Esophagus muscularis mucosa (tissue), 4 donors: Measurements from ENCODE around the gene TAF11. TPM values are rescaled to one million over a fixed set of nuclear protein-coding genes. Genes with fewer than 3 reads are reported as not detected.

ENCODE experiments used
- DNase-seq: peaks from one replicate; pipeline ENCODE4 v3.0.0-alpha.2; 2017; ENCODE audit errors: extremely low spot score
- H3K27ac ChIP-seq, 4 donors: fragments of 200-600 bp; sonication (generic); replicated peaks in 1 of 4; 1 replicate in 3 of 4; 2 replicates in 1 of 4; pipeline ENCODE4 v1.5.1; 2016 to 2019; ENCODE audit warnings: mild to moderate bottlenecking in 1 of 4
- H3K27me3 ChIP-seq, 4 donors: fragments of 200-600 bp; sonication (generic); one replicate each; pipeline versions ENCODE4 v1.5.1 to v1.6.0; 2016 to 2019
- H3K36me3 ChIP-seq, 4 donors: fragments of 200-600 bp; sonication (generic); one replicate each; pipeline ENCODE4 v1.5.1; 2016 to 2019
- H3K4me1 ChIP-seq, 4 donors: fragments of 200-600 bp; sonication (generic); one replicate each; pipeline ENCODE4 v1.5.1; 2016 to 2019
- H3K4me3 ChIP-seq, 4 donors: fragments of 200-600 bp; sonication (generic); 1 replicate in 2 of 4; 2 replicates in 2 of 4; pipeline ENCODE4 v1.5.1; 2016 to 2019; ENCODE audit warnings: mild to moderate bottlenecking in 4 of 4, moderate library complexity in 1 of 4
- H3K9me3 ChIP-seq, 4 donors: fragments of 200-600 bp; sonication (generic); 1 replicate in 3 of 4; 2 replicates in 1 of 4; pipeline ENCODE4 v1.5.1; 2016 to 2019
- EP300 ChIP-seq: sonication (generic); formaldehyde crosslinking; IDR thresholded peaks from one replicate; pipeline ENCODE4 v1.6.1; 2017; ENCODE audit warnings: antibody characterized with exemption
- POLR2A ChIP-seq: fragments of 450-650 bp; IDR thresholded peaks from one replicate; pipeline ENCODE4 v1.6.1; 2017; ENCODE audit warnings: antibody characterized with exemption, moderate library complexity, mild to moderate bottlenecking, low read depth
- POLR2AphosphoS5 ChIP-seq, 2 donors: sonication (generic); formaldehyde crosslinking; IDR thresholded peaks; one replicate each; pipeline ENCODE4 v1.6.1; 2017; ENCODE audit warnings: antibody characterized with exemption in 2 of 2
- WGBS: methylation state at CpG from one replicate; pipeline ENCODE4 v1.1.5; 2018; 5-methylcytosine and 5-hydroxymethylcytosine counted together
- intact Hi-C: fragments of 100-400 bp; cut with DNase I; formaldehyde crosslinking; loops from one replicate; pipeline ENCODE4 v1.15.1; 2023
- total RNA-seq, 4 donors: library from RNA; depleted of rRNA; stranded (reverse); fragments of >200 nt; gene quantifications; one replicate each; pipeline versions ENCODE4 v1.1.0 to v1.2.1, GENCODE V29; 2016
- TF ChIP-seq, protein P1 (sequence below), 3 experiments: fragments of 200-600 bp in 2 of 3; fragments of 450-650 bp in 1 of 3; sonication (generic) in 2 of 3; IDR thresholded peaks; one replicate each; pipeline ENCODE4 v1.5.1; 2017 to 2019; ENCODE audit warnings: antibody characterized with exemption in 3 of 3, mild to moderate bottlenecking in 2 of 3, moderate library complexity in 1 of 3

The TAF11 gene
- total RNA-seq, 4 donors from 2014 or later = 18.2 to 26.2 (median 25.4) TPM

DNA sequence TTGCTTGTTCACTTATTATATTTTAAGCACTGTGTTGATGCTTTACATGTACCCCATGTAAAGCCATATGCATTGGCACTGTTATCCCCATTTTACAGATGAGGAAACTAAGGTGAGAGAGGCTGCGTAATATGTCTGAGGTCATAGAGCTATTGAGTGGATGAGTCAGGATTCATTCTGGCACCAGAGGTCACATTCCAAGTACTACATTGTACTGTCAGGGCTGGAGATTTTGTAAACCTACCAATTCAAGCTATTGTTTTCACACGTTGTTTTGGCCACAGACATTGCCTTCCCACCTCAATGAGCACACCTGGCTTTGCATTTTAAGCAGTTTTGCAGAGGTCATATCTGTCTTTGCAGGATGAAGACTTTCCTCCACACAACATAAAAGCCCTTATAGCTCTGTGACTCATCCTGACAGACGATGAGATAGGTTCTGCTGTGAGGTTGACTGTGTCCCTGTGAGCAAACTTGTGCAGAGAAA lies 34.4 kb upstream of the TAF11 start:
- Histone ChIP-seq H3K36me3 (no peaks in the 10 kb centered on the region), H3K27ac (no peak overlapping the region), H3K9me3 (no peaks in the 10 kb centered on the region), H3K4me1 (peaks cover 4 to 22% (median 17%) of the 10 kb centered on the region in 4 donors), H3K27me3 (no peaks in the 10 kb centered on the region), H3K4me3 (no peak overlapping the region)
- no peak for DNase-seq
- 63% methylated on average over 3 of the region's 3 CpGs for WGBS
- intact Hi-C loops = no loop called here
- TF ChIP-seq EP300 (no peak), POLR2AphosphoS5 (IDR thresholded peaks at IDR 0.05) (no peak), POLR2A (no peak)
- TF ChIP-seq, protein P1, sequence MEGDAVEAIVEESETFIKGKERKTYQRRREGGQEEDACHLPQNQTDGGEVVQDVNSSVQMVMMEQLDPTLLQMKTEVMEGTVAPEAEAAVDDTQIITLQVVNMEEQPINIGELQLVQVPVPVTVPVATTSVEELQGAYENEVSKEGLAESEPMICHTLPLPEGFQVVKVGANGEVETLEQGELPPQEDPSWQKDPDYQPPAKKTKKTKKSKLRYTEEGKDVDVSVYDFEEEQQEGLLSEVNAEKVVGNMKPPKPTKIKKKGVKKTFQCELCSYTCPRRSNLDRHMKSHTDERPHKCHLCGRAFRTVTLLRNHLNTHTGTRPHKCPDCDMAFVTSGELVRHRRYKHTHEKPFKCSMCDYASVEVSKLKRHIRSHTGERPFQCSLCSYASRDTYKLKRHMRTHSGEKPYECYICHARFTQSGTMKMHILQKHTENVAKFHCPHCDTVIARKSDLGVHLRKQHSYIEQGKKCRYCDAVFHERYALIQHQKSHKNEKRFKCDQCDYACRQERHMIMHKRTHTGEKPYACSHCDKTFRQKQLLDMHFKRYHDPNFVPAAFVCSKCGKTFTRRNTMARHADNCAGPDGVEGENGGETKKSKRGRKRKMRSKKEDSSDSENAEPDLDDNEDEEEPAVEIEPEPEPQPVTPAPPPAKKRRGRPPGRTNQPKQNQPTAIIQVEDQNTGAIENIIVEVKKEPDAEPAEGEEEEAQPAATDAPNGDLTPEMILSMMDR (IDR thresholded peaks at IDR 0.05) = no peak

DNA sequence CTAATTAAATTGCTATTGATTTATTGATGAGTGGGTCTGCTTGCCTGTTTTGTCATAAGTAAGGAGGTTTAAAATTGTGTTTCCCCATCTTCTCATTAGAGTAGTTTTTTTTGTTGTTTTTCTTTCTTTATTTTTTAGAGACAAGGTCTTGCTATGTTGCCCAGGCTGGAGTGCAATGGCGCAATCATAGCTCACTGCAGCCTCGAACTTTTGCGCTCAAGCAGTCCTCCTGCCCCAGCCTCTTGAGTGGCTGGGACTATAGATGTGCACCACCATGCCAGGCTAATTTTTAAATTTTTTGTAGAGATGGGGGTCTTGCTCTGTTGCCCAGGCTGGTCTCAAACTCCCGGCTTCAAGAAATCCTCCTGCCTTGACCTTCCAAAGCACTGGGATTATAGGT lies 32.3 kb upstream of the TAF11 start:
- no peak for DNase-seq
- H3K27me3 ChIP-seq = no peaks in the 10 kb centered on the region
- no peak overlapping the region for H3K4me3 ChIP-seq
- H3K27ac ChIP-seq = no peak overlapping the region
- WGBS = 81% methylated on average over 4 of the region's 4 CpGs
- no peak for TF ChIP-seq POLR2AphosphoS5 (IDR thresholded peaks at IDR 0.05)
- TF ChIP-seq, protein P1 (IDR thresholded peaks at IDR 0.05) = no peak
- no peak for TF ChIP-seq EP300
- TF ChIP-seq POLR2A = no peak
- intact Hi-C loops = no loop called here
- no peaks in the 10 kb centered on the region for H3K9me3 ChIP-seq
- H3K36me3 ChIP-seq = no peaks in the 10 kb centered on the region
- H3K4me1 ChIP-seq = peaks cover 10 to 34% (median 29%) of the 10 kb centered on the region in 4 donors

DNA sequence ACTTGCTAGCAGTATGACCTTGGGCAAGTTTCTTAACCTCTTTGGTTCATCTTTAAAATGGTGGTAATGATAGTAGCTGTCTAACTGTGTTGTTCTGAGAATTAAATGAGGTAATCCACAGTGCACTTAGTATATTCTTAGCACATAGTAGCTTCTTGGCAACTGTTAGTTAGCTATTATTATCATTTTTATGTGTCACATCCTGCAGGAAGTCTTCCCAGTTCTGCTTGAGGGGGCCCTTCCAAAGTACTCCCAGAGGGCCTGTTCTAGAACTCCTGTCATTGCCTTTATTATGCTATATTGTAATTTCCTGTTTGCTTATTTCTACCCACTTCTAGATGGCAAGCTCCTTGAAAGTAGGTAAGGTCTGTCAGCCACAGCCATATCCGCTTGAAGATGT lies 31.8 kb upstream of the TAF11 start:
- WGBS = 95% methylated on average over 1 of the region's 1 CpG
- TF ChIP-seq EP300 (no peak), POLR2AphosphoS5 (IDR thresholded peaks at IDR 0.05) (no peak)
- Histone ChIP-seq H3K36me3 (no peaks in the 10 kb centered on the region), H3K4me3 (no peak overlapping the region), H3K27ac (no peak overlapping the region), H3K27me3 (no peaks in the 10 kb centered on the region), H3K4me1 (peaks cover 10 to 34% (median 29%) of the 10 kb centered on the region in 4 donors), H3K9me3 (no peaks in the 10 kb centered on the region)
- DNase-seq = no peak
- intact Hi-C loops = no loop called here

DNA sequence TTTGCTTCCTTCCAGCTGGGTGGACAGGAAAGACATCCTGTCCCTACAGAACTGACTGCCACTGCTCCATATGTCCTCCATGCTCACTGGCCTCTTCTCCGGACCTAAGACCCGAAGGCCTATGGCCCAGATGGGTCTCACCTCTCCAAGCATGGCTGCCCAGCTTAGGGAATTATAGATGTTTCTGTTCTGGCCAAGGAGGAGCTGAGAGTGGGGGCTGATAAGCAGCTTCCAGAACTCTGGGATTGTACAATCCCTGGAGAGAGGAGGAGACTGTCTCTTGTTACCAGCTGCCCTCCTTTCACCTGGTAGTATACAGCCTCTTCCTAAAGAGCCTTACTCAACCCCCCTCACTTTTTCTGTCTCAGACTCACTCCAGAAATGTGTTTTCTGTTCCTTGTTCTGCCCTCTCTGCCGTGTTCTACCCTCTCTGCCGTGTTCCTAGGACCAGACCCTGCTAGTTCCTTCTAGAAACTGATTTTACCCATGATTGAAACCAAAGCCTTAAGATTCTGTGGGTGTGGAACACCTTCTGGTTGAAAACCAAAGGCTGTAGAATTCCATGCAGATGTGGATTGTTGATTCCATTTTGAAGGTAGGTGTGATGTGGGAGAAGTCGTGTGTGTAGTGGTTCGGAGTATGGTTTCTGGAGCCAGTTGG lies 29.9 kb upstream of the TAF11 start:
- WGBS = 88% methylated on average over 6 of the region's 6 CpGs
- no peak for DNase-seq
- Histone ChIP-seq H3K27me3 (no peaks in the 10 kb centered on the region), H3K4me1 (peaks cover 10 to 34% (median 29%) of the 10 kb centered on the region in 4 donors), H3K36me3 (no peaks in the 10 kb centered on the region), H3K27ac (peak overlapping the region in 2 of 4 donors; percentile 1 to 65), H3K9me3 (no peaks in the 10 kb centered on the region), H3K4me3 (no peak overlapping the region)
- TF ChIP-seq POLR2A (no peak), EP300 (no peak), POLR2AphosphoS5 (IDR thresholded peaks at IDR 0.05) (no peak)
- TF ChIP-seq, protein P1 (IDR thresholded peaks at IDR 0.05) = no peak
- intact Hi-C loops = no loop called here

DNA sequence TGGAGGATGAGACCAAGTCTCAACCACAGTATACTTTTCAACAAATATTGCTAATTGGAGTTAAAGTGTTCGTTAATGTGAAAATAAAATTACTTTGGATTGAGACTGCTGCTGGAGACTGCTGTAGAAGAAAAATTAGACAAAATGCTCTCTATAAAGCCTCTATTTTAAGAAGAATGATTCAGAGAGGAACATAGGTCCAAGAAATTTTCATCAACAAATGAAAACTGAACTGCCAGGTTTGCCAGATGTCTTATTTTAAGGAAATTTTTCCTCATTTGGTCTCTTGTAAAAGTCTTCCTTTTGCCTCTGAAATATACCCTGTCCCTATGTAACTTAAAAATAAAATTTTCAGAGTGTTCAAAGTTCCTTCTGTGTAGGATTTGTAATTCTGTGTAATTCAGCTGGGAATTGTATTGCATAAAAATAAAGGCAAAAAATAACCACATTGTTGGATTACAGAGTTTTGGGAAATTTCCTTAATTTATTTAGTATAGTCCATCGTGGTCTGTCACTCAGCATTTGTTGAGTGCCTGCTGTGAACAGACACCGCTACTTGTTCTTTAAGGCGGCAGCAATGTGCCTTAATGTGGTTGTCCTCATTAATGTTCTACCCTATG lies 28.6 kb upstream of the TAF11 start:
- no peak overlapping the region for H3K4me3 ChIP-seq
- 74% methylated on average over 4 of the region's 4 CpGs for WGBS
- no peaks in the 10 kb centered on the region for H3K36me3 ChIP-seq
- no peaks in the 10 kb centered on the region for H3K27me3 ChIP-seq
- H3K4me1 ChIP-seq = peaks cover 13 to 34% (median 29%) of the 10 kb centered on the region in 4 donors
- no peak for DNase-seq
- TF ChIP-seq, protein P1 (IDR thresholded peaks at IDR 0.05) = no peak
- no peak for TF ChIP-seq EP300
- TF ChIP-seq POLR2A = no peak
- TF ChIP-seq POLR2AphosphoS5 (IDR thresholded peaks at IDR 0.05) = no peak
- H3K9me3 ChIP-seq = no peaks in the 10 kb centered on the region
- peak overlapping the region; percentile 13 to 65 (median 48) for H3K27ac ChIP-seq
- intact Hi-C loops = no loop called here
